HCT116 (cell line): ENCODE data around the gene LRRC10. TPM values are rescaled to one million over a fixed set of nuclear protein-coding genes. Genes with fewer than 3 reads are reported as not detected.

ENCODE experiments used
- ATAC-seq: fragments of 200-7000 bp; cut with Tn5 transposase; 2 replicates; pipeline ENCODE4 v1.9.1; 2020; ENCODE audit warnings: mild to moderate bottlenecking, moderate library complexity
- BruUV-seq: library from RNA; stranded (reverse); fragments of 400-500 nt; replicated peaks from 2 replicates; lab custom pipeline; 2021; lab: Mats Ljungman, UMichigan
- CTCF ChIA-PET: fragments of 300-600 bp; sonication (Branson Sonifier 250); formaldehyde crosslinking; loops from one replicate; lab custom pipeline; 2021; ENCODE audit warnings: antibody characterized with exemption; lab: Charles Lee
- POLR2A ChIA-PET: fragments of 300-600, 350-600 bp; sonication (Branson Sonifier 250); formaldehyde crosslinking; loops from one replicate; lab custom pipeline; 2021; ENCODE audit warnings: antibody characterized with exemption; lab: Charles Lee
- RAD21 ChIA-PET, 2 experiments: fragments of 300-600 bp; sonication (Branson Sonifier 250); formaldehyde crosslinking; loops; one replicate each; lab custom pipeline; 2023; ENCODE audit warnings: low total read pairs in 2 of 2; ENCODE audit not compliant: uncharacterized antibody in 2 of 2, unreplicated experiment in 2 of 2, low non-redundant PET in 1 of 2; lab: Charles Lee
- DNase-seq: peaks from one replicate; pipeline ENCODE4 v3.0.0-alpha.2; 2010; ENCODE audit warnings: low read depth, low spot score
- H2AFZ ChIP-seq: fragments of 200-600 bp; shearing (Covaris generic), sonication (generic); 2 replicates; pipeline ENCODE4 v1.6.1; 2017; ENCODE audit warnings: low read depth, mixed run types, mixed read lengths, antibody characterized with exemption, low read length; ENCODE audit not compliant: poor library complexity, severe bottlenecking
- H3K27ac ChIP-seq: 2 replicates; pipeline ENCODE4 v1.5.1; 2012; ENCODE audit warnings: low read depth, low read length
- H3K27me3 ChIP-seq: fragments of 200-600 bp; sonication (generic); 2 replicates; pipeline ENCODE4 v1.6.1; 2016; ENCODE audit warnings: mixed run types, low read length, mixed read lengths; ENCODE audit not compliant: insufficient read depth
- H3K36me3 ChIP-seq, 2 experiments: fragments of 200-500 bp in 1 of 2; fragments of 200-600 bp in 1 of 2; sonication (Bioruptor generic) in 1 of 2; sonication (generic) in 1 of 2; 2 replicates each; pipeline versions ENCODE4 v1.5.1 to v1.6.1; 2014 to 2016; ENCODE audit warnings: low read length in 2 of 2, inconsistent platforms in 1 of 2, mixed read lengths in 1 of 2, mixed run types in 1 of 2; ENCODE audit not compliant: insufficient read depth in 2 of 2, control insufficient read depth in 1 of 2
- H3K4me1 ChIP-seq, 2 experiments: fragments of 200-600 bp in 1 of 2; sonication (generic) in 1 of 2; 2 replicates each; pipeline versions ENCODE4 v1.5.1 to v1.6.1; 2012 to 2017; ENCODE audit warnings: low read length in 2 of 2, inconsistent platforms in 1 of 2, mild to moderate bottlenecking in 1 of 2, mixed read lengths in 1 of 2, mixed run types in 1 of 2, moderate library complexity in 1 of 2; ENCODE audit not compliant: insufficient read depth in 2 of 2, control insufficient read depth in 1 of 2
- H3K4me2 ChIP-seq: fragments of 200-600 bp; sonication (generic); 2 replicates; pipeline ENCODE4 v1.6.1; 2017; ENCODE audit warnings: mixed run types, low read length, mixed read lengths
- H3K4me3 ChIP-seq, 2 experiments: fragments of 200-600 bp in 1 of 2; sonication (generic) in 1 of 2; replicated peaks in 1 of 2; 2 replicates each; pipeline ENCODE4 v1.5.1; 2011 to 2016; ENCODE audit warnings: low read length in 2 of 2, control low read depth in 1 of 2, low read depth in 1 of 2, mild to moderate bottlenecking in 1 of 2, mixed read lengths in 1 of 2, mixed run types in 1 of 2
- H3K79me2 ChIP-seq: fragments of 200-600 bp; sonication (generic); 2 replicates; pipeline ENCODE4 v1.6.1; 2017; ENCODE audit warnings: mild to moderate bottlenecking, mixed run types, low read length, moderate library complexity, mixed read lengths; ENCODE audit not compliant: insufficient read depth
- H3K9ac ChIP-seq: fragments of 200-600 bp; sonication (generic); 2 replicates; pipeline ENCODE4 v1.6.1; 2016; ENCODE audit warnings: low read length, mixed read lengths
- H3K9me2 ChIP-seq: fragments of 200-600 bp; sonication (generic), shearing (Covaris generic); 2 replicates; pipeline ENCODE4 v1.6.1; 2017; ENCODE audit warnings: mixed run types, mild to moderate bottlenecking, moderate library complexity; ENCODE audit not compliant: insufficient read depth
- H3K9me3 ChIP-seq, 2 experiments: fragments of 200-500 bp in 1 of 2; fragments of 200-600 bp in 1 of 2; sonication (Bioruptor generic) in 1 of 2; sonication (generic) in 1 of 2; 2 replicates each; pipeline ENCODE4 v1.6.1; 2014 to 2017; ENCODE audit warnings: low read length in 2 of 2, mixed read lengths in 2 of 2, inconsistent platforms in 1 of 2, low read depth in 1 of 2, mild to moderate bottlenecking in 1 of 2, mixed run types in 1 of 2, moderate library complexity in 1 of 2; ENCODE audit not compliant: control insufficient read depth in 1 of 2, insufficient read depth in 1 of 2
- H4K20me1 ChIP-seq: fragments of 200-600 bp; sonication (generic), shearing (Covaris generic); 2 replicates; pipeline ENCODE4 v1.6.1; 2017; ENCODE audit warnings: mixed run types, mild to moderate bottlenecking, moderate library complexity; ENCODE audit not compliant: insufficient read depth
- CBX3 ChIP-seq: IDR thresholded peaks from 2 replicates; pipeline ENCODE4 v1.6.1; 2012; ENCODE audit warnings: low read depth
- EGR1 ChIP-seq: IDR thresholded peaks from 2 replicates; pipeline ENCODE4 v1.6.1; 2012; ENCODE audit warnings: low read depth
- ELF1 ChIP-seq: IDR thresholded peaks from 2 replicates; pipeline ENCODE4 v1.6.1; 2012; ENCODE audit warnings: low read depth, borderline replicate concordance
- POLR2A ChIP-seq: IDR thresholded peaks from 2 replicates; pipeline ENCODE4 v1.7.0; 2011; ENCODE audit warnings: borderline replicate concordance; ENCODE audit not compliant: insufficient read depth, insufficient read length; ENCODE audit errors: extremely low read depth
- POLR2AphosphoS5 ChIP-seq: IDR thresholded peaks from 2 replicates; pipeline ENCODE4 v1.6.1; 2011; ENCODE audit warnings: mild to moderate bottlenecking, low read depth, low read length, moderate library complexity
- RAD21 ChIP-seq: IDR thresholded peaks from 2 replicates; pipeline ENCODE4 v1.6.1; 2012; ENCODE audit warnings: low read depth, mild to moderate bottlenecking
- TCF7L2 ChIP-seq: IDR thresholded peaks from 2 replicates; pipeline ENCODE4 v1.7.0; 2011; ENCODE audit warnings: borderline replicate concordance, inconsistent platforms; ENCODE audit not compliant: insufficient read depth, insufficient read length; ENCODE audit errors: extremely low read depth
- YY1 ChIP-seq: IDR thresholded peaks from 2 replicates; pipeline ENCODE4 v1.6.1; 2011; ENCODE audit warnings: low read length, low read depth, moderate library complexity, mild to moderate bottlenecking; ENCODE audit not compliant: insufficient replicate concordance; ENCODE audit errors: extremely low read depth
- ZFX ChIP-seq: fragments of 450-650 bp; IDR thresholded peaks from 2 replicates; pipeline ENCODE4 v1.6.1; 2017
- intact Hi-C: fragments of 100-400 bp; cut with micrococcal nuclease; formaldehyde crosslinking; loops from 2 replicates; pipeline ENCODE4 v1.10.0; 2022
- total RNA-seq: library from RNA; stranded (reverse); gene quantifications from one replicate; pipeline ENCODE4 v1.2.1, GENCODE V29; 2021; ENCODE audit not compliant: unreplicated experiment
- TF ChIP-seq, protein P1 (sequence below): IDR thresholded peaks from 2 replicates; pipeline ENCODE4 v1.6.1; 2012
- TF ChIP-seq, protein P2 (sequence below), 3 experiments: fragments of 200-600 bp in 1 of 3; sonication (generic) in 1 of 3; IDR thresholded peaks in 2 of 3; conservative IDR thresholded peaks in 1 of 3; 2 replicates each; pipeline ENCODE4 v1.5.1; 2012 to 2017; ENCODE audit warnings: low read depth in 2 of 3, low read length in 2 of 3, antibody characterized with exemption in 1 of 3, borderline replicate concordance in 1 of 3, control low read depth in 1 of 3, mild to moderate bottlenecking in 1 of 3, mixed read lengths in 1 of 3, mixed run types in 1 of 3, moderate library complexity in 1 of 3; ENCODE audit not compliant: insufficient read depth in 1 of 3
- TF ChIP-seq, protein P3 (sequence below): IDR thresholded peaks from 2 replicates; pipeline ENCODE4 v1.6.1; 2012

Gene LRRC10
- total RNA-seq, 1 experiment from 2014 or later: not detected

- no peaks in the 10 kb centered on the region for H3K36me3 ChIP-seq
- no peak overlapping the region for H2AFZ ChIP-seq
- ATAC-seq (peak; percentile 76), DNase-seq (no peak)
- H3K4me1 ChIP-seq: no peaks in the 10 kb centered on the region
- RAD21 ChIA-PET: no interaction called here
- no peaks in the 10 kb centered on the region for H3K79me2 ChIP-seq
- H3K9ac ChIP-seq: no peak overlapping the region
- intact Hi-C loops: no loop called here
- H3K4me2 ChIP-seq: no peak overlapping the region
- H4K20me1 ChIP-seq: no peaks in the 10 kb centered on the region
- TF ChIP-seq, protein P1, sequence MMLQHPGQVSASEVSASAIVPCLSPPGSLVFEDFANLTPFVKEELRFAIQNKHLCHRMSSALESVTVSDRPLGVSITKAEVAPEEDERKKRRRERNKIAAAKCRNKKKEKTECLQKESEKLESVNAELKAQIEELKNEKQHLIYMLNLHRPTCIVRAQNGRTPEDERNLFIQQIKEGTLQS: no peak
- TF ChIP-seq RAD21 (0 out of 2 replicates have a peak, but pooled peaks have one; percentile 15), CBX3 (no peak), TCF7L2 (no peak)
- TF ChIP-seq, protein P2, sequence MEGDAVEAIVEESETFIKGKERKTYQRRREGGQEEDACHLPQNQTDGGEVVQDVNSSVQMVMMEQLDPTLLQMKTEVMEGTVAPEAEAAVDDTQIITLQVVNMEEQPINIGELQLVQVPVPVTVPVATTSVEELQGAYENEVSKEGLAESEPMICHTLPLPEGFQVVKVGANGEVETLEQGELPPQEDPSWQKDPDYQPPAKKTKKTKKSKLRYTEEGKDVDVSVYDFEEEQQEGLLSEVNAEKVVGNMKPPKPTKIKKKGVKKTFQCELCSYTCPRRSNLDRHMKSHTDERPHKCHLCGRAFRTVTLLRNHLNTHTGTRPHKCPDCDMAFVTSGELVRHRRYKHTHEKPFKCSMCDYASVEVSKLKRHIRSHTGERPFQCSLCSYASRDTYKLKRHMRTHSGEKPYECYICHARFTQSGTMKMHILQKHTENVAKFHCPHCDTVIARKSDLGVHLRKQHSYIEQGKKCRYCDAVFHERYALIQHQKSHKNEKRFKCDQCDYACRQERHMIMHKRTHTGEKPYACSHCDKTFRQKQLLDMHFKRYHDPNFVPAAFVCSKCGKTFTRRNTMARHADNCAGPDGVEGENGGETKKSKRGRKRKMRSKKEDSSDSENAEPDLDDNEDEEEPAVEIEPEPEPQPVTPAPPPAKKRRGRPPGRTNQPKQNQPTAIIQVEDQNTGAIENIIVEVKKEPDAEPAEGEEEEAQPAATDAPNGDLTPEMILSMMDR (IDR thresholded peaks at IDR 0.05 in 2 of 3, conservative IDR thresholded peaks at IDR 0.05 in 1 of 3; ENCODE audit: borderline replicate concordance in 1 of 3, insufficient read depth in 1 of 3, low read depth in 2 of 3, low read length in 2 of 3): peak in 2 of 3 experiments; percentile 44 to 54; a peak in 4 of 6 replicates
- H3K27ac ChIP-seq: no peak overlapping the region
- CTCF ChIA-PET: no interaction called here
- POLR2A ChIA-PET: no interaction called here
- H3K9me3 ChIP-seq: no peaks in the 10 kb centered on the region
- no peaks in the 10 kb centered on the region for H3K27me3 ChIP-seq
- H3K4me3 ChIP-seq: no peak overlapping the region
- H3K9me2 ChIP-seq: no peaks in the 10 kb centered on the region
- no TSS peak for BruUV-seq
These were observed 19.5 kb upstream of the LRRC10 start for GRCh38 chr12:69630191-69630590.

GRCh38 chr12:69627501-69627900 lies 16.8 kb upstream of the LRRC10 start:
- H3K36me3 ChIP-seq: no peaks in the 10 kb centered on the region
- H3K27me3 ChIP-seq: no peaks in the 10 kb centered on the region
- ATAC-seq (no peak), DNase-seq (no peak)
- H2AFZ ChIP-seq: no peak overlapping the region
- H3K4me1 ChIP-seq: no peaks in the 10 kb centered on the region
- no peak overlapping the region for H3K4me3 ChIP-seq
- POLR2A ChIA-PET: no interaction called here
- no peak overlapping the region for H3K27ac ChIP-seq
- H3K4me2 ChIP-seq: no peak overlapping the region
- BruUV-seq: no TSS peak
- CTCF ChIA-PET: no interaction called here
- H3K9ac ChIP-seq: no peak overlapping the region
- intact Hi-C loops: no loop called here
- H3K79me2 ChIP-seq: no peaks in the 10 kb centered on the region
- RAD21 ChIA-PET: no interaction called here
- no peaks in the 10 kb centered on the region for H3K9me2 ChIP-seq
- no peaks in the 10 kb centered on the region for H3K9me3 ChIP-seq
- no peaks in the 10 kb centered on the region for H4K20me1 ChIP-seq
- TF ChIP-seq YY1: no peak
- TF ChIP-seq POLR2AphosphoS5: no peak
- TF ChIP-seq, protein P2 (IDR thresholded peaks at IDR 0.05 in 2 of 3, conservative IDR thresholded peaks at IDR 0.05 in 1 of 3; ENCODE audit: borderline replicate concordance in 1 of 3, insufficient read depth in 1 of 3, low read depth in 2 of 3, low read length in 2 of 3): no peak
- no peak for TF ChIP-seq POLR2A
- TF ChIP-seq, protein P3, sequence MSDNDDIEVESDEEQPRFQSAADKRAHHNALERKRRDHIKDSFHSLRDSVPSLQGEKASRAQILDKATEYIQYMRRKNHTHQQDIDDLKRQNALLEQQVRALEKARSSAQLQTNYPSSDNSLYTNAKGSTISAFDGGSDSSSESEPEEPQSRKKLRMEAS: no peak
- TF ChIP-seq CBX3: no peak
- TF ChIP-seq ZFX: no peak
- no peak for TF ChIP-seq ELF1
- no peak for TF ChIP-seq EGR1
- no peak for TF ChIP-seq RAD21
- no peak for TF ChIP-seq TCF7L2
